ENCODE data around the gene DOCK11. TPM values are rescaled to one million over a fixed set of nuclear protein-coding genes. Genes with fewer than 3 reads are reported as not detected.

Gene DOCK11
- total RNA-seq, 2 experiments from 2014 or later = 47.5 to 50.4 TPM

- intact Hi-C loops (cut with micrococcal nuclease) = loop anchor here (10.0 kb wide), 1 partner anchor 713 kb away; the partner anchor contains the start of gene PGRMC1
- Mint-ChIP-seq H3K27me3 (no peaks in the 10 kb centered on the region), H3K36me3 (no peaks in the 10 kb centered on the region), H3K27ac (peak overlapping the region; percentile 60), H3K4me3 (no peak overlapping the region), H3K4me1 (ENCODE audit: low read depth) (peaks cover 77% of the 10 kb centered on the region), H3K9me3 (no peaks in the 10 kb centered on the region)
- ChIA-PET CTCF (interaction anchor here (0.8 to 1.3 kb wide), 2 partner anchors 20 to 25 kb away, joined by 3 read pairs; no protein-coding TSS in a partner anchor), POLR2A (interaction anchor here (1.0 kb wide), 1 partner anchor 17 kb away, joined by 3 read pairs; no protein-coding TSS in a partner anchor)
- DNase-seq = no peak
Measured at GRCh38 chrX:118521435-118521834, 25.8 kb downstream of the DOCK11 start.

- ChIA-PET POLR2A (interaction anchor here (1.0 kb wide), 1 partner anchor 16 kb away, joined by 3 read pairs; no protein-coding TSS in a partner anchor), CTCF (no interaction called here)
- no peak overlapping the region for H3K4me3 Mint-ChIP-seq
- peaks cover 85% of the 10 kb centered on the region for H3K4me1 Mint-ChIP-seq (ENCODE audit: low read depth)
- H3K27ac Mint-ChIP-seq = peak overlapping the region; percentile 45
- no peaks in the 10 kb centered on the region for H3K9me3 Mint-ChIP-seq
- H3K27me3 Mint-ChIP-seq = no peaks in the 10 kb centered on the region
- no peaks in the 10 kb centered on the region for H3K36me3 Mint-ChIP-seq
- intact Hi-C loops (cut with micrococcal nuclease) = loop anchor here (10.0 kb wide), 1 partner anchor 712 kb away; the partner anchor contains the start of gene PGRMC1
- DNase-seq = no peak
Measured at GRCh38 chrX:118522230-118522926, 26.8 kb downstream of the DOCK11 start.

GRCh38 chrX:118523920-118524319 lies 28.3 kb downstream of the DOCK11 start:
- Mint-ChIP-seq H3K27ac (peak overlapping the region; percentile 84), H3K4me1 (ENCODE audit: low read depth) (peaks cover 85% of the 10 kb centered on the region), H3K9me3 (no peaks in the 10 kb centered on the region), H3K36me3 (no peaks in the 10 kb centered on the region), H3K27me3 (no peaks in the 10 kb centered on the region), H3K4me3 (peak overlapping the region; percentile 49)
- peak; percentile 54 for DNase-seq
- intact Hi-C loops (cut with micrococcal nuclease) = loop anchor here (10.0 kb wide), 1 partner anchor 711 kb away; the partner anchor contains the start of gene PGRMC1
- ChIA-PET CTCF (no interaction called here), POLR2A (interaction anchor here (1.1 kb wide), 1 partner anchor 27 kb away, joined by 6 read pairs; no protein-coding TSS in a partner anchor)

- no peaks in the 10 kb centered on the region for H3K9me3 Mint-ChIP-seq
- intact Hi-C loops (cut with micrococcal nuclease) = loop anchor here (10.0 kb wide), 1 partner anchor 710 kb away; the partner anchor contains the start of gene PGRMC1
- peaks cover 84% of the 10 kb centered on the region for H3K4me1 Mint-ChIP-seq (ENCODE audit: low read depth)
- H3K36me3 Mint-ChIP-seq = no peaks in the 10 kb centered on the region
- H3K27ac Mint-ChIP-seq = peak overlapping the region; percentile 84
- no peak for DNase-seq
- CTCF ChIA-PET = no interaction called here
- H3K27me3 Mint-ChIP-seq = no peaks in the 10 kb centered on the region
- POLR2A ChIA-PET = interaction anchor here (1.1 kb wide), 1 partner anchor 28 kb away, joined by 6 read pairs; no protein-coding TSS in a partner anchor
- no peak overlapping the region for H3K4me3 Mint-ChIP-seq
Measured at GRCh38 chrX:118524344-118524743, 28.7 kb downstream of the DOCK11 start.

GRCh38 chrX:118525174-118525730 lies 29.6 kb downstream of the DOCK11 start:
- no peak for DNase-seq
- peak overlapping the region; percentile 90 for H3K27ac Mint-ChIP-seq
- no peak overlapping the region for H3K4me3 Mint-ChIP-seq
- intact Hi-C loops (cut with micrococcal nuclease) = loop anchor here (5.0 to 10.0 kb wide), 3 partner anchors 42 to 710 kb away; partner anchors contain the start of genes PGRMC1 and WDR44
- no peaks in the 10 kb centered on the region for H3K27me3 Mint-ChIP-seq
- H3K36me3 Mint-ChIP-seq = no peaks in the 10 kb centered on the region
- H3K9me3 Mint-ChIP-seq = no peaks in the 10 kb centered on the region
- POLR2A ChIA-PET = interaction anchor here (1.1 kb wide), 1 partner anchor 29 kb away, joined by 3 read pairs; no protein-coding TSS in a partner anchor
- CTCF ChIA-PET = no interaction called here
- H3K4me1 Mint-ChIP-seq (ENCODE audit: low read depth) = peaks cover 84% of the 10 kb centered on the region

- no peak overlapping the region for H3K4me3 Mint-ChIP-seq
Measured at GRCh38 chrX:118526149-118526548, 30.5 kb downstream of the DOCK11 start.

GRCh38 chrX:118528071-118528737 lies 32.6 kb downstream of the DOCK11 start:
- Mint-ChIP-seq H3K36me3 (peaks cover 3% of the 10 kb centered on the region), H3K27me3 (no peaks in the 10 kb centered on the region), H3K9me3 (no peaks in the 10 kb centered on the region), H3K4me3 (peak overlapping the region; percentile 85), H3K27ac (peak overlapping the region; percentile 99), H3K4me1 (ENCODE audit: low read depth) (peaks cover 74% of the 10 kb centered on the region)
- POLR2A ChIA-PET = interaction anchor here (0.8 to 3.8 kb wide), 4 partner anchors 8 to 42 kb away, joined by 3 to 36 read pairs (median 5); partner anchors contain the start of gene DOCK11
- intact Hi-C loops (cut with micrococcal nuclease) = loop anchor here (1.0 to 10.0 kb wide), 6 partner anchors 8 to 707 kb away; partner anchors contain the start of genes PGRMC1 and WDR44
- CTCF ChIA-PET = interaction anchor here (2.1 to 2.2 kb wide), 2 partner anchors 11 to 32 kb away, joined by 6 read pairs; partner anchors contain the start of gene DOCK11
- DNase-seq = peak; percentile 74

More at GRCh38 chrX:118526149-118526548, 30.5 kb downstream of the DOCK11 start:
- intact Hi-C loops (cut with micrococcal nuclease) = loop anchor here (5.0 to 10.0 kb wide), 3 partner anchors 41 to 709 kb away; partner anchors contain the start of genes PGRMC1 and WDR44
- ChIA-PET CTCF (no interaction called here), POLR2A (interaction anchor here (1.1 kb wide), 1 partner anchor 30 kb away, joined by 3 read pairs; no protein-coding TSS in a partner anchor)
- no peak for DNase-seq
- peak overlapping the region; percentile 90 for H3K27ac Mint-ChIP-seq
- no peaks in the 10 kb centered on the region for H3K9me3 Mint-ChIP-seq
- no peaks in the 10 kb centered on the region for H3K36me3 Mint-ChIP-seq
- H3K27me3 Mint-ChIP-seq = no peaks in the 10 kb centered on the region
- peaks cover 84% of the 10 kb centered on the region for H3K4me1 Mint-ChIP-seq (ENCODE audit: low read depth)

GRCh38 chrX:118530219-118530911 lies 34.8 kb downstream of the DOCK11 start:
- ChIA-PET POLR2A (interaction anchor here (1.0 to 3.8 kb wide), 2 partner anchors 32 to 35 kb away, joined by 4 to 36 read pairs; partner anchors contain the start of gene DOCK11), CTCF (interaction anchor here (0.8 to 1.3 kb wide), 2 partner anchors 30 to 33 kb away, joined by 3 to 5 read pairs; no protein-coding TSS in a partner anchor)
- H3K27ac Mint-ChIP-seq = peak overlapping the region; percentile 99
- H3K4me3 Mint-ChIP-seq = peak overlapping the region; percentile 85
- H3K36me3 Mint-ChIP-seq = peaks cover 3% of the 10 kb centered on the region
- peaks cover 76% of the 10 kb centered on the region for H3K4me1 Mint-ChIP-seq (ENCODE audit: low read depth)
- H3K27me3 Mint-ChIP-seq = no peaks in the 10 kb centered on the region
- H3K9me3 Mint-ChIP-seq = no peaks in the 10 kb centered on the region
- DNase-seq = no peak
- intact Hi-C loops (cut with micrococcal nuclease) = loop anchor here (10.0 kb wide), 1 partner anchor 1154 kb away; no protein-coding TSS in a partner anchor

- Mint-ChIP-seq H3K4me3 (no peak overlapping the region), H3K4me1 (ENCODE audit: low read depth) (peaks cover 79% of the 10 kb centered on the region), H3K27me3 (no peaks in the 10 kb centered on the region), H3K36me3 (peaks cover 3% of the 10 kb centered on the region), H3K27ac (peak overlapping the region; percentile 92), H3K9me3 (no peaks in the 10 kb centered on the region)
- POLR2A ChIA-PET = interaction anchor here (0.6 to 2.2 kb wide), 4 partner anchors 35 to 43 kb away, joined by 3 to 12 read pairs (median 6); partner anchors contain the start of gene DOCK11
- intact Hi-C loops (cut with micrococcal nuclease) = loop anchor here (5.0 to 10.0 kb wide), 2 partner anchors 67 to 1150 kb away; no protein-coding TSS in a partner anchor
- CTCF ChIA-PET = interaction anchor here (1.5 kb wide), 1 partner anchor 68 kb away, joined by 3 read pairs; no protein-coding TSS in a partner anchor
- DNase-seq = no peak
Measured at GRCh38 chrX:118534716-118535493, 39.3 kb downstream of the DOCK11 start.

- ChIA-PET POLR2A (interaction anchor here (1.2 to 2.2 kb wide), 4 partner anchors 34 to 41 kb away, joined by 3 to 12 read pairs (median 6); partner anchors contain the start of gene DOCK11), CTCF (interaction anchor here (1.4 kb wide), 1 partner anchor 66 kb away, joined by 3 read pairs; no protein-coding TSS in a partner anchor)
- DNase-seq = no peak
- Mint-ChIP-seq H3K9me3 (no peaks in the 10 kb centered on the region), H3K4me3 (peak overlapping the region; percentile 58), H3K36me3 (peaks cover 3% of the 10 kb centered on the region), H3K4me1 (ENCODE audit: low read depth) (peaks cover 75% of the 10 kb centered on the region), H3K27me3 (no peaks in the 10 kb centered on the region), H3K27ac (peak overlapping the region; percentile 92)
- intact Hi-C loops (cut with micrococcal nuclease) = loop anchor here (1.0 to 10.0 kb wide), 6 partner anchors 8 to 1149 kb away; no protein-coding TSS in a partner anchor
Measured at GRCh38 chrX:118536204-118536603, 40.6 kb downstream of the DOCK11 start.

Data from activated CD4-positive, alpha-beta memory T cell treated with anti-CD3 and anti-CD28 coated beads for 36 hours (primary cell).